ENCODE results near the gene CDH13.
A peak's percentile ranks its signal among the peaks of the same experiment; 100 is the strongest.

Gene CDH13

GRCh38 chr16:83136924-83137323, 510.2 kb downstream of the CDH13 start:
- no peak overlapping the region for H3K9ac ChIP-seq (ENCODE audit: low read length in 2 of 2)
- no peaks in the 10 kb centered on the region for H3K4me1 ChIP-seq (ENCODE audit: control insufficient read depth, insufficient read depth, low read length)
- no peaks in the 10 kb centered on the region for H3K36me3 ChIP-seq (ENCODE audit: control insufficient read depth in 2 of 2, insufficient read depth in 2 of 2, low read length in 2 of 2)
- H3K9me3 ChIP-seq (ENCODE audit: control insufficient read depth in 2 of 2, low read length in 2 of 2): no peaks in the 10 kb centered on the region
- H3K27ac ChIP-seq (ENCODE audit: low read length): no peak overlapping the region
- H3K4me3 ChIP-seq (ENCODE audit: low read length in 2 of 2): peak overlapping the region in 1 of 2 donors; percentile 66
- H3K27me3 ChIP-seq (ENCODE audit: control insufficient read depth in 1 of 2, insufficient read depth in 2 of 2, low read length in 2 of 2): no peaks in the 10 kb centered on the region

- no peak overlapping the region for H3K9ac ChIP-seq (ENCODE audit: low read length in 2 of 2)
- H3K27ac ChIP-seq (ENCODE audit: low read length): no peak overlapping the region
- no peaks in the 10 kb centered on the region for H3K9me3 ChIP-seq (ENCODE audit: control insufficient read depth in 2 of 2, low read length in 2 of 2)
- H3K27me3 ChIP-seq (ENCODE audit: control insufficient read depth in 1 of 2, insufficient read depth in 2 of 2, low read length in 2 of 2): no peaks in the 10 kb centered on the region
- H3K36me3 ChIP-seq (ENCODE audit: control insufficient read depth in 2 of 2, insufficient read depth in 2 of 2, low read length in 2 of 2): no peaks in the 10 kb centered on the region
- H3K4me3 ChIP-seq (ENCODE audit: low read length in 2 of 2): peak overlapping the region in 1 of 2 donors; percentile 66
- no peaks in the 10 kb centered on the region for H3K4me1 ChIP-seq (ENCODE audit: control insufficient read depth, insufficient read depth, low read length)
These were observed 510.6 kb downstream of the CDH13 start for GRCh38 chr16:83137326-83137781.

GRCh38 chr16:83137894-83138293, 511.1 kb downstream of the CDH13 start:
- H3K36me3 ChIP-seq (ENCODE audit: control insufficient read depth in 2 of 2, insufficient read depth in 2 of 2, low read length in 2 of 2): no peaks in the 10 kb centered on the region
- H3K9me3 ChIP-seq (ENCODE audit: control insufficient read depth in 2 of 2, low read length in 2 of 2): no peaks in the 10 kb centered on the region
- H3K9ac ChIP-seq (ENCODE audit: low read length in 2 of 2): no peak overlapping the region
- H3K4me1 ChIP-seq (ENCODE audit: control insufficient read depth, insufficient read depth, low read length): no peaks in the 10 kb centered on the region
- H3K4me3 ChIP-seq (ENCODE audit: low read length in 2 of 2): peak overlapping the region in 1 of 2 donors; percentile 66
- H3K27ac ChIP-seq (ENCODE audit: low read length): no peak overlapping the region
- H3K27me3 ChIP-seq (ENCODE audit: control insufficient read depth in 1 of 2, insufficient read depth in 2 of 2, low read length in 2 of 2): no peaks in the 10 kb centered on the region

GRCh38 chr16:83138512-83138911, 511.7 kb downstream of the CDH13 start:
- no peak overlapping the region for H3K27ac ChIP-seq (ENCODE audit: low read length)
- no peak overlapping the region for H3K4me3 ChIP-seq (ENCODE audit: low read length in 2 of 2)
- H3K9ac ChIP-seq (ENCODE audit: low read length in 2 of 2): no peak overlapping the region
- H3K36me3 ChIP-seq (ENCODE audit: control insufficient read depth in 2 of 2, insufficient read depth in 2 of 2, low read length in 2 of 2): no peaks in the 10 kb centered on the region
- H3K4me1 ChIP-seq (ENCODE audit: control insufficient read depth, insufficient read depth, low read length): no peaks in the 10 kb centered on the region
- H3K27me3 ChIP-seq (ENCODE audit: control insufficient read depth in 1 of 2, insufficient read depth in 2 of 2, low read length in 2 of 2): no peaks in the 10 kb centered on the region
- H3K9me3 ChIP-seq (ENCODE audit: control insufficient read depth in 2 of 2, low read length in 2 of 2): no peaks in the 10 kb centered on the region

GRCh38 chr16:83138976-83139690, 512.4 kb downstream of the CDH13 start:
- no peak overlapping the region for H3K27ac ChIP-seq (ENCODE audit: low read length)
- no peak overlapping the region for H3K4me3 ChIP-seq (ENCODE audit: low read length in 2 of 2)
- no peaks in the 10 kb centered on the region for H3K27me3 ChIP-seq (ENCODE audit: control insufficient read depth in 1 of 2, insufficient read depth in 2 of 2, low read length in 2 of 2)
- H3K36me3 ChIP-seq (ENCODE audit: control insufficient read depth in 2 of 2, insufficient read depth in 2 of 2, low read length in 2 of 2): no peaks in the 10 kb centered on the region
- H3K4me1 ChIP-seq (ENCODE audit: control insufficient read depth, insufficient read depth, low read length): no peaks in the 10 kb centered on the region
- H3K9me3 ChIP-seq (ENCODE audit: control insufficient read depth in 2 of 2, low read length in 2 of 2): no peaks in the 10 kb centered on the region
- H3K9ac ChIP-seq (ENCODE audit: low read length in 2 of 2): no peak overlapping the region

GRCh38 chr16:83143788-83144187, 517.0 kb downstream of the CDH13 start:
- no peaks in the 10 kb centered on the region for H3K9me3 ChIP-seq (ENCODE audit: control insufficient read depth in 2 of 2, low read length in 2 of 2)
- no peaks in the 10 kb centered on the region for H3K36me3 ChIP-seq (ENCODE audit: control insufficient read depth in 2 of 2, insufficient read depth in 2 of 2, low read length in 2 of 2)
- H3K4me1 ChIP-seq (ENCODE audit: control insufficient read depth, insufficient read depth, low read length): no peaks in the 10 kb centered on the region
- H3K9ac ChIP-seq (ENCODE audit: low read length in 2 of 2): no peak overlapping the region
- H3K27ac ChIP-seq (ENCODE audit: low read length): no peak overlapping the region
- H3K4me3 ChIP-seq (ENCODE audit: low read length in 2 of 2): no peak overlapping the region
- no peaks in the 10 kb centered on the region for H3K27me3 ChIP-seq (ENCODE audit: control insufficient read depth in 1 of 2, insufficient read depth in 2 of 2, low read length in 2 of 2)

GRCh38 chr16:83145297-83145696, 518.5 kb downstream of the CDH13 start:
- no peaks in the 10 kb centered on the region for H3K4me1 ChIP-seq (ENCODE audit: control insufficient read depth, insufficient read depth, low read length)
- no peaks in the 10 kb centered on the region for H3K9me3 ChIP-seq (ENCODE audit: control insufficient read depth in 2 of 2, low read length in 2 of 2)
- H3K27me3 ChIP-seq (ENCODE audit: control insufficient read depth in 1 of 2, insufficient read depth in 2 of 2, low read length in 2 of 2): no peaks in the 10 kb centered on the region
- no peak overlapping the region for H3K4me3 ChIP-seq (ENCODE audit: low read length in 2 of 2)
- H3K27ac ChIP-seq (ENCODE audit: low read length): no peak overlapping the region
- no peak overlapping the region for H3K9ac ChIP-seq (ENCODE audit: low read length in 2 of 2)
- no peaks in the 10 kb centered on the region for H3K36me3 ChIP-seq (ENCODE audit: control insufficient read depth in 2 of 2, insufficient read depth in 2 of 2, low read length in 2 of 2)

- no peak overlapping the region for H3K4me3 ChIP-seq (ENCODE audit: low read length in 2 of 2)
- no peak overlapping the region for H3K9ac ChIP-seq (ENCODE audit: low read length in 2 of 2)
- H3K27me3 ChIP-seq (ENCODE audit: control insufficient read depth in 1 of 2, insufficient read depth in 2 of 2, low read length in 2 of 2): no peaks in the 10 kb centered on the region
- H3K36me3 ChIP-seq (ENCODE audit: control insufficient read depth in 2 of 2, insufficient read depth in 2 of 2, low read length in 2 of 2): no peaks in the 10 kb centered on the region
- H3K27ac ChIP-seq (ENCODE audit: low read length): no peak overlapping the region
- no peaks in the 10 kb centered on the region for H3K4me1 ChIP-seq (ENCODE audit: control insufficient read depth, insufficient read depth, low read length)
- no peaks in the 10 kb centered on the region for H3K9me3 ChIP-seq (ENCODE audit: control insufficient read depth in 2 of 2, low read length in 2 of 2)
These were observed 520.5 kb downstream of the CDH13 start for GRCh38 chr16:83147244-83147643.

GRCh38 chr16:83158320-83158957, 531.7 kb downstream of the CDH13 start:
- no peaks in the 10 kb centered on the region for H3K27me3 ChIP-seq (ENCODE audit: control insufficient read depth in 1 of 2, insufficient read depth in 2 of 2, low read length in 2 of 2)
- H3K9ac ChIP-seq (ENCODE audit: low read length in 2 of 2): no peak overlapping the region
- peaks cover 0 to 2% of the 10 kb centered on the region in 2 donors for H3K9me3 ChIP-seq (ENCODE audit: control insufficient read depth in 2 of 2, low read length in 2 of 2)
- no peak overlapping the region for H3K4me3 ChIP-seq (ENCODE audit: low read length in 2 of 2)
- H3K27ac ChIP-seq (ENCODE audit: low read length): no peak overlapping the region
- no peaks in the 10 kb centered on the region for H3K4me1 ChIP-seq (ENCODE audit: control insufficient read depth, insufficient read depth, low read length)
- no peaks in the 10 kb centered on the region for H3K36me3 ChIP-seq (ENCODE audit: control insufficient read depth in 2 of 2, insufficient read depth in 2 of 2, low read length in 2 of 2)

- Histone ChIP-seq H3K9ac (ENCODE audit: low read length in 2 of 2) (no peak overlapping the region), H3K4me3 (ENCODE audit: low read length in 2 of 2) (no peak overlapping the region), H3K4me1 (ENCODE audit: control insufficient read depth, insufficient read depth, low read length) (no peaks in the 10 kb centered on the region), H3K27me3 (ENCODE audit: control insufficient read depth in 1 of 2, insufficient read depth in 2 of 2, low read length in 2 of 2) (no peaks in the 10 kb centered on the region), H3K27ac (ENCODE audit: low read length) (no peak overlapping the region), H3K36me3 (ENCODE audit: control insufficient read depth in 2 of 2, insufficient read depth in 2 of 2, low read length in 2 of 2) (no peaks in the 10 kb centered on the region), H3K9me3 (ENCODE audit: control insufficient read depth in 2 of 2, low read length in 2 of 2) (peaks cover 0 to under 1% of the 10 kb centered on the region in 2 donors)
These were observed 532.3 kb downstream of the CDH13 start for GRCh38 chr16:83159049-83159448.
